Activated CD8-positive, alpha-beta memory T cell treated with anti-CD3 and anti-CD28 coated beads, Interleukin-2, amount 50 U/mL, for 4 hours (primary cell): ENCODE measurements around the gene ECI1.
A peak's percentile ranks its signal among the peaks of the same experiment; 100 is the strongest.
"Not testable (repeated sequence)": the region's sequence is repeated elsewhere in the genome, so short reads cannot be mapped to it uniquely, and the experiment has no call there.

ENCODE experiments used
- DNase-seq: peaks from one replicate; pipeline ENCODE4 v3.0.0-alpha.2; 2020

Gene ECI1

DNA sequence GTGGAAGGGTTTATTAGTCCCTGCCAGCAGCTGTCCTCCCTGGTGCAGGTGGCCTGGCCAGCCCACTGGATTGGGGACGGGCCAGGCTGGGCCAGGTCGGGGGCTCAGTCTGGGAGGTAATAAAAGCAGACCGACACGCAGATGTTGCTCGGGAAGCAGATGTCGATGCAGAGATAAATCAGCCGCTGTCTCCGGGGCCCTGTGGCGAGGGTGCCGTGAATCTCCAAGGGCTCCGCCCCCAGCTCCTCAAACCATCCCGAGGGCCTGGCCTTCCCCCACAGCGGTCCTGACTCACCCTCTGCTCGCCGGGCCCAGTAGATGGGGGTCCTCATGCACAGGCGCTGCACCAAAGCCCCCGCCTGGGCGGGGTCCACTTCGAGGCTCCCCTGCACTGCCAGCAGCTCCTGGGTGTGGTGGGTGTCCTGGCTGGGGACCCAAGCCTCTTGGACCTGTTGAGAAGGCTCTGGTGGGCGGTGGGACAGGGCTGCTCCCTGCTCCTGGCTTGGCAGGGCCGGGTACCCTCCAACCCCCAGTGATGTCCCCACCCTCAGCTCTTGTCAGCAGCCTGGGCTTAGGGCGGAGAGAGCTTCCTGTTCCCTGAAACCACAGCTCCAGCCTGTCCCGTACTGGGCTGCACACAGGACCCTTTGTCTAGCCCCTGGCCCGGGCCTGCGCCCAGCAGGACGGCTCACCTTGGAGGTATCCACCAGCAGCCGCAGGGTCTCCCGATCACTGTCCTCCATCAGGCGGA lies 42.0 kb downstream of the ECI1 start:
- DNase-seq = no peak

DNA sequence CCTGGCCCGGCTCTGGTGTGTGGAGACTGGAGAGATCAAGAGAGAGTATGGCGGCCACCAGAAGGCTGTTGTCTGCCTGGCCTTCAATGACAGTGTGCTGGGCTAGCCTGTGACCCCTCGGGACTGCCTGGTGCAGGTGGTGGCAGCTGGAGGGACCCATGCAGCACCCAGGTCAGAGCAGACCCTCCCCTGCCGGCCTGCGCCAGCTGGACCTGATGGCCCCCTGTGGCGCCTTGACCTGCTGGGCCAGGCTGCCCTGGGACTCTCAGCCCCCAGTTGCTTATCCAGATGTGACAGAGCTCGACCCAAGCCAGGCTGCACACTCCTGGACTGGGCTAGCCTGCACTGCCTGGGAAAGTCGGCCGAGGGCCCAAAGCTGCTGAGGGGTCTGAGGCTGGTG lies 42.6 kb downstream of the ECI1 start:
- DNase-seq = no peak

DNA sequence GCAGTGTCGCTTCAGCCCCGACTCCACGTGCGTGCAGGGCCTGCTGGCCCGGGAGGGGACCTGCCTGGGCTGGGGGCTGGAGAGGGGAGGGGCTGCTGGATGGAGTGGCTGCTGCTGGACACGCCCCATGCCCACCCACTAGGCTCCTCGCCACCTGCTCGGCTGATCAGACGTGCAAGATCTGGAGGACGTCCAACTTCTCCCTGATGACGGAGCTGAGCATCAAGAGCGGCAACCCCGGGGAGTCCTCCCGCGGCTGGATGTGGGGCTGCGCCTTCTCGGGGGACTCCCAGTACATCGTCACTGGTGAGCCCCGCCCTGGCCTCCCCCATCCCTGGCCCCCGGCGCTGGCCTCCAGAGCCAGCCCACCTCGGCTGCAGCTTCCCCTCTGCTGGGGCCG lies 43.1 kb downstream of the ECI1 start:
- DNase-seq = no peak

GRCh38 chr16:2207872-2208271 lies 43.5 kb downstream of the ECI1 start:
- no peak for DNase-seq

GRCh38 chr16:2206780-2207433 lies 44.5 kb downstream of the ECI1 start:
- DNase-seq = no peak

- no peak for DNase-seq
Measured at GRCh38 chr16:2206420-2206779, 45.0 kb downstream of the ECI1 start.

GRCh38 chr16:2205967-2206313 lies 45.4 kb downstream of the ECI1 start:
- DNase-seq = no peak

GRCh38 chr16:2205104-2205966 lies 46.1 kb downstream of the ECI1 start, which contains the start of gene MLST8:
Gene MLST8 (plus strand): TSS chr16:2205454. CDS start chr16:2206086, 632 bp downstream.
- peak; percentile 93 for DNase-seq

- no peak for DNase-seq
Measured at GRCh38 chr16:2204416-2205103, 46.8 kb downstream of the ECI1 start.

- not testable (repeated sequence) for DNase-seq
Measured at GRCh38 chr16:2203119-2203688, 48.2 kb downstream of the ECI1 start.

- no peak for DNase-seq
Measured at GRCh38 chr16:2200313-2200712, 51.1 kb downstream of the ECI1 start.

GRCh38 chr16:2199621-2200139 lies 51.7 kb downstream of the ECI1 start:
- DNase-seq = no peak

GRCh38 chr16:2199095-2199494 lies 52.3 kb downstream of the ECI1 start:
- DNase-seq = no peak

DNA sequence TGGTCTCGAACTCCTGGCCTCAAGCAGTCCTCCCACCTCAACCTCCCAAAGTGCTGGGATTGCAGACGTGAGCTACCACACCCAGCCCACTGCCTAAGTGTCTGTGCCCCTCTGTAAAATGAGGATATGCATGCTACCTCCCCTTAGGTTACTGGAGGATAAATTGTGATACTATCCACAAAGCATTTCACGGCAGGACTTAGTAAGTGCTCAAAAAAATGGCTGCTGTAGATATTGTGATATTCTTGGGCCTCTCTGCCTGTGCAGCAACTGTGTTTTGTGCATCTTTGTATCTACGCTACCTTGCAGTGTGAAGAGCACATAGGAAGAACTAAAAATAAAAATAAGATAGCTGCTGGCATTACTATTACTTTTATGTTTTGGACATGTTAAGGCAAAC lies 53.1 kb downstream of the ECI1 start:
- no peak for DNase-seq

DNA sequence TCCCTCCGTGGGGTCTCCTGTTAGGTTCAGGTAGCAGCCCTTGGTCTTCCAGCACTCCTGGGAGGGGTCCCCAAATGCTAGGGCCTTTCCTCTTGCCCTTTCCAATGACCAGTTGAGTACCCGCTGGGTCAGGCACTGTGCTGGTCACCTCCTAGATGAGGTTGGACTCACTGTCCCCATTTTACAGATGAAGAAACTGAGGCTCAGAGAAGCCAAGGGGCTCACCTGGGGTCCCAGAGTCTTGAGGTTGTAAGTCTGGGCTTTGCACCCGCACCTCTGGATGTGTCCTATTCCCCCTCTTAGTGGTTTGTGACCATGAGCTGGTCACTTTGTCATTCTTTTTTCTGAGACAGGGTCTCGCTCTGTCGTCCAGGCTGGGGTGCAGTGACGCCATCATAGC lies 53.6 kb downstream of the ECI1 start:
- DNase-seq = no peak

GRCh38 chr16:2196981-2197511 lies 54.3 kb downstream of the ECI1 start:
- no peak for DNase-seq

DNA sequence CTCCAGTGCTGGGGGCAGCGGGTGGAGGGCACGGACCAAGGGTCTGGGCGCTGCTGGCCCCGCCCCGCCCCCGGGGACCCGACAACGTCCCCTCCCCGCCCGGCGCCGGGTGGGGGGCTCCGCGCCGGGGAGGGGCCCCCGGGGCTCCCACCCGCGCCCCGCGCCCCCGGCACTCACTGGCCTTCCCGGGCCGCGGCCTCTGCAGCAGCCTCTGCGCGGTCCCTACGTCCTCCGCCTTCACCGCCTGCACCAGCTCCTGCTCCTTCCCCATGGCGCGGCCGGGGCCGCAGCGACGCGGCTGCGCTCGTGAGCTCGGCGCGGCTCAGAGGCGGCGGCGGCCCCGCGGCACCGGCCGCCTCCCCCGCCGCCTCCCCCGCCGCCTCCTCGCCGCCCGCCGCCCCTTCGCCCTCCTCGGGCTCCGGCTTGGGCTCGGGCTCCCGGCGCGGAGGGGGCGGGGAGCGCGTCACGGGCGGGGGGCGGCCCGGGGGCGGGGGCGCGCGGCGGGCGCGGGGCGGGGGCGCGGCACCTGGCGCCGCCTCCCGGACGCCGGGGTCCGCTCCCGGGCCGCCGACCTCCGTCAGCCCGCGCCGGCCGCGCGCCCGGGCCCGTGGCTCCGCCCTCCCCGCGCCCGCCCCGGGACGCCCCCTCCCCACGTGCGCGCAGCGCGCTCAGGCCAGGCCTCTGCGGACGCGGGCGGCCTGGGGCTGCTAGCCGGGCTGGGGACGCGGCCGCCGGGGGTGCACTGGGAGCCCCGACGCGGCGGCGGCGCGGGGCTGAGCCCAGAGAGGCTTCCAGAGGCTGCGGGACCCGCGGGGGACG lies 55.0 kb downstream of the ECI1 start, which contains the start of gene CASKIN1:
CASKIN1 (minus strand) TSS at position 444 of the 819 bp plus-strand sequence; CDS start at position 271, 173 bp downstream.
- no peak for DNase-seq

DNA sequence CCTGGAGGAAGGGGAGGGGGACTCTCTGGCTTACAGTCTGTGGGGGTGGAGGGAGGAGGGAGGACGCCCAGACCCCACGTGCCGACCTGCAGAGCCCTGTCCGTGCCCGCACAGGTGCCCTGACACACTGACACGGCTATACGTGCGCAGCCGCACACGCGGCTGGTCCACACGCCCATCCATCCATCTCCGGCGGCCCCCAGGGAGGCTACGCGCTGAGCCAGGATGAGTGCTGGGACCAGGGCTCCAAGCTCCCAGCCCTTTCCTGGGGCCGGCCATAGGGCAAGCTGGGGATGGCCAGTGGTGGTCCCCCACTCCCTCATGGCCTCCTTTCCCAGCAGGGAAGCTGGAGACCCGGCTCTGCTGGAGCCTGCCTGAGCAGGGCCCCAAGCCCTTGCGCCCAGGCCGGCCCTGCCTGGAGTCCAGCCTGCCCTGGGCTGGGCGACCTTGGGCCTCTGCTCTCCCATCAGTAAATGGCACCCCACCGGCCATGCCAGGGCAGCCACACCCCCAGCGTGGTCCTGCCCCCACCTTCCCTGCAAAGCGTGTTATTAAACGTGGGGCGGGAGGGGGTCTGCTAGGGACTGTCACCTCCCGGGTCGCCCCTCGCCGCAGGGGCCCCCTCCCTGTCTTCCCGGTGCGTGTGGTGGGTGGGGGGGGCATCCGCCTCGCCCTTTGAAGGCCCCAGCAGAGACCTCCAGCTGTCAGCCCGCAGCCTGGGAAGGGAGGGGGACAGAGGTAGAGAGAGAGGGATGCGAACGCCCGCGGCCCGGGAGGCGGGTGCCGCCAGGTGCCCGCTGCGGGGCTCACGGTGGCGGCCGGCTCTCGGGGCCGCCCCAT lies 55.8 kb downstream of the ECI1 start:
- DNase-seq = no peak

DNA sequence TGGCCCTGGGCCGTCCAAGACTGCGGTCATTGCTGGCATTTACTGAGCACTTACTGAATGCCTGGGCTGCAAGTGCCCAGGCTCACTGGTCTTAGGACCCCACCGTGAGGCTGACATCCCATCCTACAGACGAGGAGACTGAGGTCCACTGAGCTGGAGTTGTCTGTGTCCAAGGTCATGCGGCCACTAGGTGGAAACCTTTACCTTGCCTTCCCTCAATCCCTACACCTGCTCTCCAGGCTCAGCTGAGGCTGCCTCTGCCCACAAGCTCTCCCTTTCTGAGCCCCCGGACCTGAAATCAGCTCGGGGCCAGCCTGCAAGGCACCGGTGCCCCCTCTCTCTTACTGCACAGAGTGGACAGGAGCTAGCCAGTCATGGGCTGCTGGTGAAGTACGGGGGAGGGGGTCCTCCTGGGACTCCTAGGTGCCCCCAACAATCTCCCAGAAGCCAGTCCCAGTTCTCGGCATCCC lies 56.5 kb downstream of the ECI1 start:
- peak; percentile 49 for DNase-seq
